CD4-positive, alpha-beta T cell treated with Interleukin-4 for 1 hour (primary cell): ENCODE results near the gene CTDSPL2.
"Not testable (repeated sequence)": the region's sequence is repeated elsewhere in the genome, so short reads cannot be mapped to it uniquely, and the experiment has no call there.

Experiments
- DNase-seq, 2 donors: peaks; one replicate each; pipeline ENCODE4 v3.0.0-alpha.2; 2020 to 2022

CTDSPL2 gene

GRCh38 chr15:44426975-44427755 lies at the start of gene CTDSPL2:
Gene CTDSPL2 (plus strand): TSS chr15:44427629. CDS start chr15:44459015, 31,386 bp downstream.
- DNase-seq = peak; percentile 94 to 95

- no peak for DNase-seq
Observed at GRCh38 chr15:44381236-44381635, 46.2 kb upstream of the CTDSPL2 start.

GRCh38 chr15:44385344-44385942 lies 42.0 kb upstream of the CTDSPL2 start:
- no peak for DNase-seq

GRCh38 chr15:44394062-44394461 lies 33.4 kb upstream of the CTDSPL2 start:
- DNase-seq = no peak

- no peak for DNase-seq
Observed at GRCh38 chr15:44394562-44394961, 32.9 kb upstream of the CTDSPL2 start.

GRCh38 chr15:44397869-44398268 lies 29.6 kb upstream of the CTDSPL2 start:
- no peak for DNase-seq

GRCh38 chr15:44414001-44414400 lies 13.4 kb upstream of the CTDSPL2 start:
- DNase-seq = no peak

GRCh38 chr15:44427756-44428724 lies 611 bp downstream of the CTDSPL2 start:
- DNase-seq = peak in 1 of 2 donors; percentile 35

- no peak for DNase-seq
Observed at GRCh38 chr15:44435893-44436667, 8.7 kb downstream of the CTDSPL2 start.

- no peak for DNase-seq
Observed at GRCh38 chr15:44438402-44438801, 11.0 kb downstream of the CTDSPL2 start.

GRCh38 chr15:44441095-44441501 lies 13.7 kb downstream of the CTDSPL2 start:
- no peak for DNase-seq

- DNase-seq = no peak
Observed at GRCh38 chr15:44443515-44443914, 16.1 kb downstream of the CTDSPL2 start.

- DNase-seq = no peak
Observed at GRCh38 chr15:44447772-44448376, 20.4 kb downstream of the CTDSPL2 start.

GRCh38 chr15:44450172-44450571 lies 22.7 kb downstream of the CTDSPL2 start:
- DNase-seq = no peak

GRCh38 chr15:44453578-44454283 lies 26.3 kb downstream of the CTDSPL2 start:
- DNase-seq = not testable (repeated sequence)

GRCh38 chr15:44458429-44458828 lies 31.0 kb downstream of the CTDSPL2 start:
- DNase-seq = no peak

GRCh38 chr15:44468709-44469385 lies 41.4 kb downstream of the CTDSPL2 start:
- DNase-seq = no peak

- no peak for DNase-seq
Observed at GRCh38 chr15:44471885-44472455, 44.5 kb downstream of the CTDSPL2 start.

- no peak for DNase-seq
Observed at GRCh38 chr15:44479343-44479742, 51.9 kb downstream of the CTDSPL2 start.

GRCh38 chr15:44482090-44482489 lies 54.7 kb downstream of the CTDSPL2 start:
- DNase-seq = no peak
